T-helper 1 cell treated with Interleukin-12 subunit alpha and Interleukin-12 subunit beta and Interleukin-4 antibody, amounts not matched to agents 30 μg/mL and 1 μg/mL, for 36 hours (primary cell): ENCODE results near the gene ZBBX.

Source experiments
- H3K27ac Mint-ChIP-seq: one replicate; pipeline ENCODE4 v1.8.0; 2021; ENCODE audit warnings: mild to moderate bottlenecking, mixed read lengths
- H3K27me3 Mint-ChIP-seq: one replicate; pipeline ENCODE4 v1.8.0; 2021; ENCODE audit warnings: low read depth, mixed read lengths
- H3K36me3 Mint-ChIP-seq: one replicate; pipeline ENCODE4 v1.8.0; 2021; ENCODE audit warnings: low read depth, mixed read lengths
- H3K4me1 Mint-ChIP-seq: one replicate; pipeline ENCODE4 v1.8.0; 2021; ENCODE audit warnings: low read depth, mixed read lengths
- H3K4me3 Mint-ChIP-seq: one replicate; pipeline ENCODE4 v1.8.0; 2021; ENCODE audit warnings: mild to moderate bottlenecking, moderate library complexity, mixed read lengths
- H3K9me3 Mint-ChIP-seq: one replicate; pipeline ENCODE4 v1.8.0; 2021; ENCODE audit warnings: mixed read lengths

Gene ZBBX

DNA sequence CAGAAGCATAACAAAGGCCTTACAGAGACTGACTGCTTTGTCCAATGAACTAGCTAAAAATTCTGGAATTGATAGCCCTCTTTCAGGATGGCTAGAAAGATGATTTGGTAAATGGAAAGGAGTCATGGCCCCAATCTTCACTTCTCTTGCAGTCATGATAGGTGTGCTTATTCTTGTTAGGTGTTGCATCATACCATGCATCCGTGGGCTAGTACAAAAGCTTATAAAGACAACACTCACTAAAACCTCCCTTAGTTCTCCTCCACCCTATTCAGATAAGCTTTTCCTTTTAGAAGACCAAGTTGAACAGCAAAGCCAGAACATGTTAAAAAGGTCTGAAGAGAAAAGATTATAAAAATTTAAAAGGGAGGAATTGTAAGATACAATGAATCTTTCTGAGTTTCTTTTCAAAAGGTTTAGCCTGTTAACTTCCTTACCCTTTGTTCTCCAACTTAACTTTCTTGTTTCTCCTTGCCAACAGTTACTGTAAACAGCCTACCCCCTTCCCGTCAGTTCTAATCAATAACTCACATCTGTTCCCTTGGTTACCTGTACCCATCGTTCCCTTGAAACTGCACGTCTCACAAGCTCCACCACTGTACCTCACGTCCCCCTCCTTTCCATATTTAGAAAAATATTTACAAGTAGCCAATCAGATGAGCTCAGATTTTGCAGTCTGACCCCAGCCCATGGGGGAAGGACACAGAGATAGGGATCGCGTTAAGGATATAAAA lies 105.8 kb downstream of the ZBBX start:
- Mint-ChIP-seq H3K4me1 (no peaks in the 10 kb centered on the region), H3K9me3 (peaks cover 11% of the 10 kb centered on the region), H3K27me3 (no peaks in the 10 kb centered on the region), H3K27ac (no peak overlapping the region), H3K36me3 (no peaks in the 10 kb centered on the region), H3K4me3 (no peak overlapping the region)

DNA sequence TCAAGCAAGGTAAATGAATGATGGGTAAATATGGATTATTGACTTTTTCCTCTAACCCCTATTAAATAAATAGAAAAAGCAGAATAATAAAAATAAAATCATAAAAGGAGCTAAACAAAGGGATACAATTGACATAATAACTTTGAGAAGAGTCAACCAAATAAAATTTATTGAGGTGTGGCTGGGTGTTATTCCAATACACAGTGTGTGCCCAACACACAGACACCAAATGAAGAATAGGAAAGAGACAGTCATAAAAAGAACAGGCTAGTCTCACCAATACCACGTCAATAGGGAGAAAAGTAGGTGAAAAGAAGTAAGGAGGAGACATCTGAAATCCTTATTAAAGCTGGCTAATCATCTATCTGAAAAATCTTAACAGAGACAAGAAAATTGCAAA lies 127.1 kb downstream of the ZBBX start:
- H3K27ac Mint-ChIP-seq = no peak overlapping the region
- H3K36me3 Mint-ChIP-seq = no peaks in the 10 kb centered on the region
- H3K4me1 Mint-ChIP-seq = no peaks in the 10 kb centered on the region
- H3K9me3 Mint-ChIP-seq = no peaks in the 10 kb centered on the region
- H3K4me3 Mint-ChIP-seq = no peak overlapping the region
- no peaks in the 10 kb centered on the region for H3K27me3 Mint-ChIP-seq

DNA sequence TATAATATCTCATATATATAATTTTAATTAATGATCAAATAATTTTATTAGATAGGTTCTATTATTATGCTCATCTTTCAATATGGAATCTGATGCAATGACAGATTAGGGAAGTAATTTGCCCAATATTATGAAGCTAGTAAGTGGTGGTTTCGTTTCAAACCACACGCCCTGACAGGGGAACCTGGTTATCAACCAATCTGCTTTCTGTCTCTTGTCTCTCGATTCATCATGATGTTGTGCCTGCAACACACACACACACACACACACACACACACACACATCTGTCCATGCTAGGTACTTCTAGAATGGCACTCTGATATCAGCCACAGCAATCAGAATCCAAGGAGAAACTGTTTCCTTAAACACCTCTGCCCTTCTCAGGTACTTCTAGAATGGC lies 128.4 kb downstream of the ZBBX start:
- no peak overlapping the region for H3K4me3 Mint-ChIP-seq
- H3K4me1 Mint-ChIP-seq = no peaks in the 10 kb centered on the region
- no peaks in the 10 kb centered on the region for H3K27me3 Mint-ChIP-seq
- no peak overlapping the region for H3K27ac Mint-ChIP-seq
- H3K9me3 Mint-ChIP-seq = no peaks in the 10 kb centered on the region
- H3K36me3 Mint-ChIP-seq = no peaks in the 10 kb centered on the region

DNA sequence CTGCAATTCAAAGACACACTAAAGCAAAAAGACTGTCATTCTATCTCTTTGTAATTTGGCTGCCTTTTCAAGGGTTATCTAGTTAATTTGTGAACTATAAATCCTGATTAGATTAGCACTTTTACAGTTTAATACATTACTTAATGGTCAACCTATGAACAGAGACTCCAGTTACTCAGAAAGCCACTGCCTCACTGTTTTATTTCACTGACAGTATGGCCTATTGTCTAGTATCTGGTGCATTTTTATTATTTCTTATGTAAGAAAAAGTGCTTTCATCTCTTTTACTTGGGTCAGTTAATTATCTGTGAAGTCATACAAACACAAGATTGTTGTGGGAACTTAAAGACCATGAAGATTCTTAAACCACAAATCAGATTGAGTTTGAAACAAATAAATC lies 133.8 kb downstream of the ZBBX start:
- no peaks in the 10 kb centered on the region for H3K36me3 Mint-ChIP-seq
- no peaks in the 10 kb centered on the region for H3K9me3 Mint-ChIP-seq
- H3K4me3 Mint-ChIP-seq = no peak overlapping the region
- no peaks in the 10 kb centered on the region for H3K27me3 Mint-ChIP-seq
- H3K27ac Mint-ChIP-seq = no peak overlapping the region
- H3K4me1 Mint-ChIP-seq = no peaks in the 10 kb centered on the region

DNA sequence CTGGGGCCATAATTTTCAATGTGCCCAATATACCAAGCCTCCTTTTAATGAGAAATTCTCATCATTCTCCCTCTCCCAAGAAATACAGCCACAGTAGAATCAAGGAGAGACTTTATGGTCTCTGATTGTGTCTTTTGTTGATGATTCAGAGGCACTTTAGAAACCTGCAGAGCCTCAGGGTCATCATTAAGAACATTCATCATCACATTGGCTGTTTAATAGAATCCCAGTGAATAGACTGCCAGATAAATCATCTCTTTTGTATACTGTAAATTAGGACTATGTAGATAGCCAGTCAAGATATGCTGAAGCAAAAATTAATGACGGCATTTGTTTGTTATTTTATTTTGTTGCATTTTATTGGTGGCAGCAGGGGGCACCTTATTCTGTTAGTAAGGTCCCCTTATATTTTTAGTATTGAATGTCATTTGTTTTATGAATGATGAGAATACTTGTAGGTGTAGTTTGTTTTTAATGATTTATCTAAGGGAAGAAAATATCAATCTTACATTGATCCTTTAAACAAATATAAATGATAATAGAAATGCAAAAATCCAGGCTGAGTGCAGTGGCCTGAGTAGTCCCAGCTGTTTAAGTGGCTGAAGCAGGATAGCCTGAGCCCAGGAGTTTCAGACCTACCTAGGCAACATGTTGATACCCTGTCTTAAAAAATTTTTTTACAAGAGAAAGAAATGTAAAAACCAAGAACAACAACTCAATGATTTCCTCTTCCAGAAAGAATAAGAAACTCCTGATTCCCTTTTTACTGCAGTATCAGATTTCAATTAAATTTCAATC lies 138.8 kb downstream of the ZBBX start:
- H3K9me3 Mint-ChIP-seq = no peaks in the 10 kb centered on the region

DNA sequence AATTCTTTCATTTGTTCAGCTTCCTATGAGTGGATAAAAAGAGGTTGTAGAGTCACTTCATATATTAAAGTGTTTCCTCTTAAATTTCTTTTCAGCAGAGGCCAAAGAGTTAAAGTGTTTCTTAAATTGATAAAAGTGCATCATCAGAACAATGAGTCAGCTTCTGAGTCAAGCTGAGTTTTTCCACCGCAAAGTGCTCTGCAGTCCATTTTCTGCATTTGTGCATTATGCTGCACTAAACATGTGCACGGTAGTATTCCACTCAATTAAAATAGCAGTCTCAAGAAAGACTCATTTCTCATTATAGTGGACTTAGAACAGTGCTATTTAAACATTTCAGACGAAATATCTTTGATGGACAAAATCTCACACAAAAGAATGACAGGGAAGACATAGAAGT lies 152.0 kb downstream of the ZBBX start:
- no peaks in the 10 kb centered on the region for H3K27me3 Mint-ChIP-seq
- H3K27ac Mint-ChIP-seq = no peak overlapping the region
- no peaks in the 10 kb centered on the region for H3K36me3 Mint-ChIP-seq
- no peaks in the 10 kb centered on the region for H3K9me3 Mint-ChIP-seq
- no peak overlapping the region for H3K4me3 Mint-ChIP-seq
- no peaks in the 10 kb centered on the region for H3K4me1 Mint-ChIP-seq

More for the DNA sequence above, 138.8 kb downstream of the ZBBX start:
- Mint-ChIP-seq H3K36me3 (no peaks in the 10 kb centered on the region), H3K27ac (no peak overlapping the region), H3K4me3 (no peak overlapping the region), H3K27me3 (no peaks in the 10 kb centered on the region), H3K4me1 (no peaks in the 10 kb centered on the region)

DNA sequence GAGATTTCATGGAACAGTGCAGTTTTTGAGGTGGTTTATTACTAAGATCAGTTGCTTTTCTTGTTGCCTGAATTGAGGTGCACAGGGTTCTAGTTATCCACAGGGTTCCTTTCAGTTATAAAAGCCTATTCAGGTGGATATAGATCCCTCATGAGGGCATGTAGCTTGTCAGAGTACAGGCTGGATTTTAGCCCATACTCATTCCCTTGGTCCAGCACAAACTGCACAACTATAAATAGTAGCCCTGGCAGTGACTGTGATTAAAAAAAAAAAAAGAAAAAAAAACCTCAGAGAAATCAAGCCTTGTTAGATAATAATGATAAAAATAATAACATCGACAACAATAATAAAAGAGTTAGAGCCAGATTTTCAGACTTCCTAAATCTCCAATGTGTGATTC lies 154.3 kb downstream of the ZBBX start:
- no peaks in the 10 kb centered on the region for H3K9me3 Mint-ChIP-seq

DNA sequence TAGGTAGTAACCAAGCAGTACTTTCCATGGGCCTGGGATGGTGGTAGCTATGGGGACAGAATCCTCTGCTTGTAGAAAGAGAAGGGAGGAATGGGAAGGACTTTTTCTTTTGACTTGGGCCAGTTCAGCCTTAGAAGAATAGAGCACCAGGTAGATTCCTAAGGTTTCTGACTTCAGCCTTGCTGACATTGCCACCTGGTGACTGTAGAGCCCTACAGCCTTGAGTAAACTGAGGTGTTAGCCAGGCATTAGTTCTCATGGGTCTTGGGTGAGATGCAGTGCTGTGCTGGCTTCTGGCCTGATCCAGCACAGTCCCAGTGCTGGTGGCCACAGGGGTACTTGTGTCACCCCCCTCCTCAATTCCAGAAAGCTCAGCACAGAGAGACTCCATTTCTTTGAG lies 171.1 kb downstream of the ZBBX start:
- no peaks in the 10 kb centered on the region for H3K4me1 Mint-ChIP-seq
- H3K27ac Mint-ChIP-seq = no peak overlapping the region
- no peaks in the 10 kb centered on the region for H3K36me3 Mint-ChIP-seq
- no peak overlapping the region for H3K4me3 Mint-ChIP-seq
- H3K27me3 Mint-ChIP-seq = no peaks in the 10 kb centered on the region
- peaks cover 3% of the 10 kb centered on the region for H3K9me3 Mint-ChIP-seq

More for the DNA sequence above, 154.3 kb downstream of the ZBBX start:
- Mint-ChIP-seq H3K4me3 (no peak overlapping the region), H3K27me3 (no peaks in the 10 kb centered on the region), H3K36me3 (no peaks in the 10 kb centered on the region), H3K4me1 (no peaks in the 10 kb centered on the region), H3K27ac (no peak overlapping the region)

DNA sequence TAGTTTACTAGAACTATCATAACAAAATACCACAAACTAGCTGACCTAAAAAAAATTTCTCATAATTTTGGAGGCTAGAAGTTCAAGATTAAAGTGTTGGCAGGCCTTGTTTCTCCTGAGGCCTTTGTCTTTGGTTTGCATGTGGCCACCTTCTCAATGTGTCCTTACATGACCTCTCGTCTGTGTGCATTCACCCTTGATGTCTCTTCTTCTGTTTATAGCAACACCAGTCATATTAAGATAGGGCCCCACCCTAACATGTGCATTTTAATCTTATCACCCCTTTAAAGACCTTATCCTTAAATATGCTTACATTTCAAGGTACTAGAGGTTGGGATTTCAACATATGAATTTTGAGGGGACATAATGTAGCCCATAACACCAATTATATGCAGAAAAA lies 177.0 kb downstream of the ZBBX start:
- Mint-ChIP-seq H3K27me3 (no peaks in the 10 kb centered on the region), H3K4me3 (no peak overlapping the region), H3K36me3 (no peaks in the 10 kb centered on the region)

DNA sequence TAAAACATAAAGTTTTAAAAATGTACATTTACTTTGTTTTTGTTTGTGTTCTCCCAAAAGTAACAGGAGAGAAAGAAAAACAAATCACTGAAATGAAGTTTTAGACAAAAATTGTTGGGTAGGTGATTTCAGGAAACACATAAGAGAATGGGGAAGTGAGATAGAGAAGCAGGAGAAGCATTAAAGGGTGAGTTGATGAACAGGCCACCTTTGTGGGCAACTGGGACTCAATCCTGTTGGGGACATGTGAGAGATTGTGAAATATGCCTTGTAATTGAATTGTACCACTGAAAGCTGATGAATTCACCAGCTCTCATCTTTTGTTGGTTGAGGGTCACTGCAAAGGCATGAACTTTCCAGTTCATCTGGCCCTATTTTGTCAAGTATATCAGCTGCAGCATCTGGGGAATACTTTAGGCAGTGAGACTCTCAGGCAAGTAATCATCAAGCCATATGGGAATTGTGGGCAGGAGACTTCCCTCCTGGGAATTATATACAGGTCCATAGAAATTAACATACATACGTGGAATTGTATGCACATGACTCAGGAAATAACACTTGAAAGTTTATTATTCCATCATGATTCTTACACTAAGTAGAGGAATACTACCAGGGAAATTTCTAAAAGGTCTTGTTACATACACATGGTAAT lies 181.0 kb downstream of the ZBBX start:
- Mint-ChIP-seq H3K36me3 (no peaks in the 10 kb centered on the region), H3K4me3 (no peak overlapping the region), H3K27ac (no peak overlapping the region), H3K27me3 (no peaks in the 10 kb centered on the region), H3K9me3 (no peaks in the 10 kb centered on the region), H3K4me1 (no peaks in the 10 kb centered on the region)

More for the DNA sequence above, 177.0 kb downstream of the ZBBX start:
- Mint-ChIP-seq H3K4me1 (no peaks in the 10 kb centered on the region), H3K9me3 (no peaks in the 10 kb centered on the region), H3K27ac (no peak overlapping the region)
